Upper lobe of left lung (tissue), 6 donors: ENCODE measurements around the gene SPN. TPM values are rescaled to one million over a fixed set of nuclear protein-coding genes. Genes with fewer than 3 reads are reported as not detected.

Experiments used
- ATAC-seq, 2 donors: fragments of 200-7000 bp; cut with Tn5 transposase; one replicate each; pipeline ENCODE4 v1.9.1; 2022; ENCODE audit warnings: mild to moderate bottlenecking in 2 of 2, moderate library complexity in 2 of 2; ENCODE audit not compliant: low FRiP score in 2 of 2
- DNase-seq, 2 donors: peaks; one replicate each; pipeline ENCODE4 v3.0.0-alpha.2; 2019 to 2020
- H3K27ac ChIP-seq, 4 donors: fragments of 200-600 bp; sonication (generic); one replicate each; pipeline ENCODE4 v1.5.1; 2016 to 2019
- H3K27me3 ChIP-seq, 4 donors: fragments of 200-600 bp; sonication (generic); one replicate each; pipeline ENCODE4 v1.5.1; 2017 to 2019
- H3K36me3 ChIP-seq, 4 donors: fragments of 200-600 bp; sonication (generic); one replicate each; pipeline ENCODE4 v1.5.1; 2016 to 2019
- H3K4me1 ChIP-seq, 4 donors: fragments of 200-600 bp; sonication (generic); one replicate each; pipeline ENCODE4 v1.5.1; 2018 to 2019
- H3K4me3 ChIP-seq, 4 donors: fragments of 200-600 bp; sonication (generic); one replicate each; pipeline ENCODE4 v1.5.1; 2017 to 2019; ENCODE audit warnings: mild to moderate bottlenecking in 2 of 4, moderate library complexity in 1 of 4
- H3K9me3 ChIP-seq, 4 donors: fragments of 200-600 bp; sonication (generic); one replicate each; pipeline ENCODE4 v1.5.1; 2018 to 2019
- EP300 ChIP-seq, 4 donors: sonication (generic); formaldehyde crosslinking; IDR thresholded peaks; one replicate each; pipeline ENCODE4 v1.5.1; 2017; ENCODE audit warnings: antibody characterized with exemption in 4 of 4, control low read depth in 2 of 4
- POLR2A ChIP-seq, 4 donors: fragments of 450-650 bp; IDR thresholded peaks; one replicate each; pipeline ENCODE4 v1.5.1; 2016 to 2017; ENCODE audit warnings: antibody characterized with exemption in 4 of 4, mild to moderate bottlenecking in 2 of 4
- POLR2AphosphoS5 ChIP-seq, 2 donors: sonication (generic); formaldehyde crosslinking; IDR thresholded peaks; one replicate each; pipeline ENCODE4 v1.5.1; 2017; ENCODE audit warnings: antibody characterized with exemption in 2 of 2
- WGBS, 2 donors: methylation state at CpG; one replicate each; pipeline ENCODE4 v1.1.5; 2017 to 2018; 5-methylcytosine and 5-hydroxymethylcytosine counted together
- total RNA-seq, 6 donors: library from RNA; depleted of rRNA in 4 of 6; stranded (reverse); fragments of >200 nt in 4 of 6; gene quantifications; one replicate each; pipeline versions ENCODE4 v1.1.0 to v1.2.1, GENCODE V29; 2016 to 2021
- TF ChIP-seq, protein P1 (sequence below), 6 experiments: fragments of 450-650 bp in 4 of 6; fragments of 200-600 bp in 2 of 6; sonication (generic) in 2 of 6; IDR thresholded peaks; one replicate each; pipeline ENCODE4 v1.5.1; 2016 to 2019; ENCODE audit warnings: antibody characterized with exemption in 6 of 6
- donor health status: DM: no; HTN: no; CAD: no; lungs with moderate emphysema.
- donor health status: DM: no; HTN: yes; CAD: no; lungs with severe emphysema.

Gene SPN
- total RNA-seq, 6 donors from 2014 or later: 16.8 to 112 (median 39.7) TPM

DNA sequence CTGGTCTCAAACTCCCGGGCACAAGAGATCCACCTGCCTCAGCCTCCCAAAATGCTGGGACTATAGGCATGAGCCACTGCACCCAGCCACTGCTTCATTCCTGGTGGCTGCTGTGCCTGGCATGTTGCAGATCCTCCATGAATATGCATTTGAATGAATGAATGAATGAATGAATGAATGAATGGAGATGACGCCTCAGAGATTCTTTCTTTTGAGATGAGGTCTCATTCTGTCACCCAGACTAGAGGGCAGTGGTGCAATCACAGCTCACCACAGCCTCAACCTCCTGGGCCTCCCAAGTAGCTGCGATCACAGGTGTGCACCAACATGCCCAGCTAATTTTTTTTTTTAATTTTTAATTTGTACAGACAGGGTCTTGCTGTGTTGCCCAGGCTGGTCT lies 5.2 kb downstream of the SPN start:
- no peaks in the 10 kb centered on the region for H3K36me3 ChIP-seq
- H3K27me3 ChIP-seq: no peaks in the 10 kb centered on the region
- TF ChIP-seq EP300 (IDR thresholded peaks at IDR 0.05): no peak
- TF ChIP-seq, protein P1, sequence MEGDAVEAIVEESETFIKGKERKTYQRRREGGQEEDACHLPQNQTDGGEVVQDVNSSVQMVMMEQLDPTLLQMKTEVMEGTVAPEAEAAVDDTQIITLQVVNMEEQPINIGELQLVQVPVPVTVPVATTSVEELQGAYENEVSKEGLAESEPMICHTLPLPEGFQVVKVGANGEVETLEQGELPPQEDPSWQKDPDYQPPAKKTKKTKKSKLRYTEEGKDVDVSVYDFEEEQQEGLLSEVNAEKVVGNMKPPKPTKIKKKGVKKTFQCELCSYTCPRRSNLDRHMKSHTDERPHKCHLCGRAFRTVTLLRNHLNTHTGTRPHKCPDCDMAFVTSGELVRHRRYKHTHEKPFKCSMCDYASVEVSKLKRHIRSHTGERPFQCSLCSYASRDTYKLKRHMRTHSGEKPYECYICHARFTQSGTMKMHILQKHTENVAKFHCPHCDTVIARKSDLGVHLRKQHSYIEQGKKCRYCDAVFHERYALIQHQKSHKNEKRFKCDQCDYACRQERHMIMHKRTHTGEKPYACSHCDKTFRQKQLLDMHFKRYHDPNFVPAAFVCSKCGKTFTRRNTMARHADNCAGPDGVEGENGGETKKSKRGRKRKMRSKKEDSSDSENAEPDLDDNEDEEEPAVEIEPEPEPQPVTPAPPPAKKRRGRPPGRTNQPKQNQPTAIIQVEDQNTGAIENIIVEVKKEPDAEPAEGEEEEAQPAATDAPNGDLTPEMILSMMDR (IDR thresholded peaks at IDR 0.05): no peak
- TF ChIP-seq POLR2A (IDR thresholded peaks at IDR 0.05): no peak
- no peak for TF ChIP-seq POLR2AphosphoS5 (IDR thresholded peaks at IDR 0.05)
- 90 to 92% methylated on average over 3 of the region's 3 CpGs for WGBS, 2 donors
- DNase-seq: no peak
- peaks cover 0 to 28% (median 17%) of the 10 kb centered on the region in 4 donors for H3K4me1 ChIP-seq
- no peaks in the 10 kb centered on the region for H3K9me3 ChIP-seq
- H3K4me3 ChIP-seq: no peak overlapping the region
- H3K27ac ChIP-seq: no peak overlapping the region
- no peak for ATAC-seq

DNA sequence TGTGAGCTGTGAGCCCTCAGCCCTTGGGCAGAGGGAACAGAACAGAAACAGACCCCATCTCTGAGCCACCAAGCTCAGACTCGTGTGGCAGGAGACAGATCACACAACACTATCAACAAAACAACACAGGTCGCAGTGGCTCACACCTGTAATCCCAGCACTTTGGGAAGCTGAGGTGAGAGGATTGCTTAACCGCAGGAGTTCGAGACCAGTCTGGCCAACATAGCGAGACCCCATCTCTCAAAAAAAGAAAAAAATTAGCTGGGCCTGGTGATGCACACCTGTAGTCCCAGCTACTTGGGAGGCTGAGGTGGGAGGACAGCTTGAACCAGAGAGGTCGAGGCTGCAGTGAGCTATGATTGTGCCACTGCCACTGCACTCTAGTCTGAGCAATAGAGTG lies 10.5 kb downstream of the SPN start:
- no peaks in the 10 kb centered on the region for H3K27me3 ChIP-seq
- 85 to 97% methylated on average over 2 to 6 of the region's 6 CpGs for WGBS, 2 donors
- H3K27ac ChIP-seq: no peak overlapping the region
- no peaks in the 10 kb centered on the region for H3K4me1 ChIP-seq
- H3K4me3 ChIP-seq: no peak overlapping the region
- H3K36me3 ChIP-seq: no peaks in the 10 kb centered on the region
- DNase-seq: no peak
- ATAC-seq: no peak
- no peaks in the 10 kb centered on the region for H3K9me3 ChIP-seq
- no peak for TF ChIP-seq POLR2AphosphoS5 (IDR thresholded peaks at IDR 0.05)
- TF ChIP-seq, protein P1 (IDR thresholded peaks at IDR 0.05): no peak
- TF ChIP-seq POLR2A (IDR thresholded peaks at IDR 0.05): no peak
- TF ChIP-seq EP300 (IDR thresholded peaks at IDR 0.05): no peak

- no peaks in the 10 kb centered on the region for H3K9me3 ChIP-seq
- DNase-seq (peak in 1 of 2 donors; percentile 36), ATAC-seq (peak in 1 of 2 donors; percentile 63)
- no peaks in the 10 kb centered on the region for H3K36me3 ChIP-seq
- WGBS, 2 donors: 46 to 75% methylated on average over 7 to 13 of the region's 13 CpGs
- no peak overlapping the region for H3K4me3 ChIP-seq
- no peak overlapping the region for H3K27ac ChIP-seq
- TF ChIP-seq, protein P1 (IDR thresholded peaks at IDR 0.05): no peak
- TF ChIP-seq EP300 (IDR thresholded peaks at IDR 0.05): no peak
- TF ChIP-seq POLR2A (IDR thresholded peaks at IDR 0.05): no peak
- TF ChIP-seq POLR2AphosphoS5 (IDR thresholded peaks at IDR 0.05): no peak
- H3K4me1 ChIP-seq: peaks cover 0 to 6% (median 2%) of the 10 kb centered on the region in 4 donors
- H3K27me3 ChIP-seq: no peaks in the 10 kb centered on the region
These were observed 11.1 kb downstream of the SPN start for GRCh38 chr16:29674188-29674587.

DNA sequence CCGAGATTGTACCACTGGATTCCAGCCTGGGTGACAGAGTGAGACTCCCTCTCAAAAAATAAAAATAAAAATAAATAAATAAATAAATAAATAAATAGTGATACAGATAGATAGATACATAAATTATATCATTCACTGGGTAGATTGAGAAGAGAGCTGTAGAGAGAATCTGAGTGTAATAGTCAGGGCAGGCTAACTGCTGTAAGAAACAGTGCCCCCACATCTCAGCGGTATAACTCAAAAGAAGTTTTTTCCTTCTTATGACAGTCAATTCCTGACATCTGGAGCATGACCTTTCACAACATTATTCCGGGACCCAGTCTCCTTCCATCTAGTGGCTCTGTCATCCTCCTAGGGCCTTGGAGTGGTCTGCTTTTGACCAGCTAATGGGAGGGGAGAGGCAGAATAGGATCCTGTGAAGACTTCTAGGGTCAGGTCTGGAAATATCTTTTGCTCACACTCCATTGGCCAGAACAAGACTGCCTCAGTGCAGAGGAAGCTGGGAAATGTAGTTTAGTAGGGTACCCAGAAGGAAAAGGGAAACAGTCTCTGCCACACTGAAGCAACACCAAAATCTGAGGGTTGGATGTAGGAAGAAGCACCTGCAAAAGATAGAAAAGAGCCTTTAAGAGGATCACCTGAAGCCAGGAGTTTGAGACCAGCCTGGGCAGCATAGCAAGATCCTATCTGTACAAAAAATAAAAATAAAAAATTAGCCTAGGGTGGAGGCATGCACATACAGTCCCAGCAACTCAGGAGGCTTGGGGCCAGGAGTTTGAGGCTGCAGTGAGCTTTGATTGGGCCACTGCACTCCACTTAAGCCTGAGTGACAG lies 13.0 kb downstream of the SPN start:
- no peaks in the 10 kb centered on the region for H3K9me3 ChIP-seq
- H3K27me3 ChIP-seq: no peaks in the 10 kb centered on the region
- DNase-seq: no peak
- WGBS, 2 donors: 57 to 59% methylated on average over 3 of the region's 3 CpGs
- ATAC-seq: peak in 1 of 2 donors; percentile 78
- no peak overlapping the region for H3K27ac ChIP-seq
- no peaks in the 10 kb centered on the region for H3K36me3 ChIP-seq
- no peak overlapping the region for H3K4me3 ChIP-seq
- TF ChIP-seq EP300 (IDR thresholded peaks at IDR 0.05): no peak
- no peak for TF ChIP-seq POLR2A (IDR thresholded peaks at IDR 0.05)
- TF ChIP-seq, protein P1 (IDR thresholded peaks at IDR 0.05): no peak
- peaks cover 0 to 11% (median 8%) of the 10 kb centered on the region in 4 donors for H3K4me1 ChIP-seq
